G401.6 (cell line): ENCODE measurements around the gene FOXC1.
A peak's percentile ranks its signal among the peaks of the same experiment; 100 is the strongest.

Source experiments
- FAIRE-seq: peaks from 2 replicates; lab custom pipeline; 2012; peaks lifted over from hg19 to GRCh38; lab: Jason Lieb, UNC

FOXC1 gene

DNA sequence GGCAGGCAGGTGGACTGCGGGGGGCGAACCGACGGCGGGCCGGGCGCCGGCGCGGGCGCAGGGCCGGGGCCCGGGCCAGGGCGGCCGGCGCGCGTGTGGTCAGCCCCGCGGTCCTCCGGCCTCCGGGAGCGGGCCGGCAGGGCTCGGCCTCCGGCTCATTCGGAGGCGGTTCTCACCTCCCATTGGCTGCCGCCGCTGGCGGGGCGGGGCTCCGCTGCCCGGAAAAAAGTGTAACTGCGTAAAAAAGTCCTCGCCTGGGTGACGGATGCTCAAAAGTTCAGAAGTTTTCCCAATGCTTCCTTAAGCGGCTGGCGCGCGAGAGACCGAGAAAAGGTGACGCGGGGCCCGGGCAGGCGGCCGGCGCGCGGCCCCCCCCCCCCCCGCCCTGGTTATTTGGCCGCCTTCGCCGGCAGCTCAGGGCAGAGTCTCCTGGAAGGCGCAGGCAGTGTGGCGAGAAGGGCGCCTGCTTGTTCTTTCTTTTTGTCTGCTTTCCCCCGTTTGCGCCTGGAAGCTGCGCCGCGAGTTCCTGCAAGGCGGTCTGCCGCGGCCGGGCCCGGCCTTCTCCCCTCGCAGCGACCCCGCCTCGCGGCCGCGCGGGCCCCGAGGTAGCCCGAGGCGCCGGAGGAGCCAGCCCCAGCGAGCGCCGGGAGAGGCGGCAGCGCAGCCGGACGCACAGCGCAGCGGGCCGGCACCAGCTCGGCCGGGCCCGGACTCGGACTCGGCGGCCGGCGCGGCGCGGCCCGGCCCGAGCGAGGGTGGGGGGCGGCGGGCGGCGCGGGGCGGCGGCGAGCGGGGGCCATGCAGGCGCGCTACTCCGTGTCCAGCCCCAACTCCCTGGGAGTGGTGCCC, at the start of gene FOXC1:
FOXC1 (plus strand) TSS at position 268 of the 849 bp plus-strand sequence; CDS start at position 799, 531 bp downstream.
- FAIRE-seq = peak; percentile 36

- FAIRE-seq = no peak
Measured at GRCh38 chr6:1560281-1561058, 49.2 kb upstream of the FOXC1 start.

DNA sequence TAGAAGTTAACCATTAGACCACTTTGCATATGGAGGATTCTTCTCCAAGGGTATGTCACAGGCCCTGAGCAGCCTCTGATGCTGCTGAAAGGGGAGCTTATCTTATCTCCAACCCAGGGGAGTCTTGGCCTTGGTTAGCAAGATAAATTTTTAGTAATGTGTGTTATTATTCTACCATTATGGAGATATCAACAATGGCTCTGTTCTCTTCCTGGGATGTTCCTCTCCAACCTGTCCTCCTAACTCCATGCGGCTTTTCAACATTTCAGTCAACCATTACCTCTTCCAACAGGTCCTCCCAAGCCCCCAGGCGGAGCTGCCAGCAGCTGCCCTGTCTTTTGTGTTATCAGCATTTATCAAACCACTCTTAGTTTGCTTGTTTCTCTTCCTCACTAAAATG, 48.4 kb upstream of the FOXC1 start:
- no peak for FAIRE-seq

GRCh38 chr6:1562171-1562955, 47.4 kb upstream of the FOXC1 start:
- FAIRE-seq = no peak

- FAIRE-seq = no peak
Measured at GRCh38 chr6:1569377-1569776, 40.3 kb upstream of the FOXC1 start.

DNA sequence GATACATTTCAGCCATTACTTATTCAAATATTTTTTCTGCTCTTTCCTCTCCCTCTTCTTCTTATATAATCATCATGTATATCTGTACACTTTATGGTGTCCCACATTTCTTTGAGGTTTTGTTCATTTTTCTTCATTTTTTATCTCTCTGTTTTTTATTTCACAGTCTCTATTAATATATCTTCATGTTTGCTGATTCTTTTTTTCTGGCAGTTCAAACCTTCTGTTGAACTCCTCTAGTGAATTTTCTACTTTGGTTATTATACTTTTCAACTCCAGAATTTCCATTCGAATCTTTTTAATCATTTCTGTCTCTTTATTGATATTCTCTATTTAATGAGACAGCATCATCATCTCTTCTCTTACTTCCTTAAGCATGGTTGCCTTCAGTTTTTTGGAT, 38.9 kb upstream of the FOXC1 start:
- no peak for FAIRE-seq

- FAIRE-seq = no peak
Measured at GRCh38 chr6:1572892-1573291, 36.8 kb upstream of the FOXC1 start.

GRCh38 chr6:1574083-1574761, 35.5 kb upstream of the FOXC1 start:
- no peak for FAIRE-seq

- no peak for FAIRE-seq
Measured at GRCh38 chr6:1574890-1575209, 34.9 kb upstream of the FOXC1 start.

DNA sequence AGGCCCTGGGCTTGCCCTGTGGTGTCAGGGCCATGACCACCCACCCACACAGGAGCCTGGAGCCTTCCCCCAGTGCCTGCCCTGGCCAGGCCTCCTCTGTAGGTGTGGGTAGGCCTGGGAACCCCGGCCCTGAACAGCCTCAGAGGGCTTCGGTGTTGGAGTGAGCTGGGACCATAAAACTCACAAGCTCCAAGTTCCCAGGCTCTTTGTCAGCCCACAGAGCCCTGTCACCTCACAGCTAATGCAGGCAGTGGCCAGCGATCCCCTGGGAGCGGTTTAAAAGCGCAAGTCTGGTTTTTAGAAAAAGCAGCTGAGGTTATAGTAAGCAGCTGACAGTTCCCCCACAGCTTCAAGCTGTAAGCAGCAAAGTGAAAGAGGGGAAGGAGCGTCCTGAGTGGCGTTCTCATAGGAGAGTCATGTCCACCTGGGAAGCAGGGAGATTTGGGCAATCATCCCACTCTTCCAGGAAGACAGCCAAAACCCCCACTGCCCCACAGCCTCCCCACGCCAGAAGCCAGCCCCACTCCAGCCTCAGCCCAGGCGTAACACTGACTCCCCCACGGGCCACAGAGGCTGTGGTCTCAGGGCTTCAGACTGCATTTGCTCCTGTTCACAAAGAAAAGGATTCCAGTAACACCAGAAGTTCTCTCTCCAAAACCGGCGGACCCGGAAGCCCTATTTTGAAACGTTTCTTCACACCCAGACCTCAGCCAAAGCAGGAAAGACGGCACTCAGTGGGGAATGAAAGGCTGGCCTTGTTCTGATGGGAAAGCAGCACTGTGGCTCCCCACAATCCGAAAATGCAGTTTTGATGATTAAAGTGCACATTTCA, 34.3 kb upstream of the FOXC1 start:
- no peak for FAIRE-seq

- FAIRE-seq = no peak
Measured at GRCh38 chr6:1576166-1576565, 33.5 kb upstream of the FOXC1 start.

DNA sequence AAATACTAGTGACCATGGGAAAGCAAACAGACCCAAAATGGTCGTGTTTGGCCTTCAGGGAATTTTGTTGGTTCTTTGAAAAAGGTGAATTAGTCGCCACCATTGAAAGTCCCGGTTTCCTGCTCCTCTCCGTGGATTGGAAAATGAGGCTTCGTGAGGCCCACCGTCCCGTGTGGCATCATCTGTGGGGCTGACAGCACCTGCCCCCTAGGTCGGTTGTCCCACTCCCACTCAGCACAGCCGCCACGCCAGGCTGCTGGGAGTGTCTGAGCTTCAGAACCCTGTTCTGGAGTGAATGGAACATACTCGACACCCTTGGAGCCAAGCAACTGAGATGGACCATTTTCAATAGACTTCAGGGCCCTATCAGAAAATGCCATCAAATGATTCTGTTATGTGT, 33.0 kb upstream of the FOXC1 start:
- no peak for FAIRE-seq

DNA sequence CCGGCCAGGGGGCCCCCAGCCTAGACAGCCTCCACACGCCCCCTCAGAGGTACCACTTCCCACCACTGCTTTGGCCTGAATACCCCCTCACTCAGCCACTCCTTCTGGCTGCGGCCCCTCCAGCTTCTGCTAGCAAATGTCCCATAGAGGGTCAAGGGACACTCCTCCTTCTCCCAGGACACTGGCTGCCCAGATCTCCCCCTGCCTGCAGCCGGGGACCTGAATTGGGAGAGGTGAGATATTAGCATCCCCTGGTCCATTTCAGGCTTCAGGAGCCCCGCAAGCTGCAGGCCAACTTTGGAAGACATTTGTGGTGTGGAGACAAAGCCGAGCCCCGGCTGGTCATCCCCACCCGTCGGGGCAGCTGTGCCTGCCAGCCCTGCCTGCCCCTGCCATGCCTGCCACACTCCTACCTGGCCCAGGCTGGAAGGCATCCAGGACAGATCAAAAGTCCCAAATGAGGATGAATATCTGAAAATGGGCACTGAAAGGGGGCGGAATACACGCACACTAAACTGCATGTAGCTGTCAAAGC, 32.5 kb upstream of the FOXC1 start:
- FAIRE-seq = no peak

GRCh38 chr6:1577896-1578745, 31.6 kb upstream of the FOXC1 start:
- FAIRE-seq = no peak

DNA sequence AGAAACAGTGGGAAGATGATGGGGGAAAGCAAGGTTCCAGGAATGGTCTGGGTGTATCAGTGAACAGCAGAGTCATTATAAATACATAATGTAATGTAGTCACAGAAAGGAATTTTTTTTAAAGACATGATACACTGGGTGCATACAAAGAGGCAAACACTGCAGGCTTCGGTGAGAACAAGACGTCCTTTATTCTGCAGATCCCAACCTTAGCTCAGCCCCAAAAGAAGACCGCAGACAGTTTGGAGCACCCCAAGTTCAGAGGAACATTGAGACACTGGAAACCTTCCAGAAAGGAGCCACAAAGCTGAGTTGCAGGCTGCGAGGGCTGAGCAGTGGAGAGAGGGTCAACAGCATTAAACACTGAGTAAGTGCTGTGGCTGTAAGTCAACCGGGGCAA, 30.6 kb upstream of the FOXC1 start:
- FAIRE-seq = no peak

GRCh38 chr6:1580109-1580508, 29.6 kb upstream of the FOXC1 start:
- FAIRE-seq = no peak

DNA sequence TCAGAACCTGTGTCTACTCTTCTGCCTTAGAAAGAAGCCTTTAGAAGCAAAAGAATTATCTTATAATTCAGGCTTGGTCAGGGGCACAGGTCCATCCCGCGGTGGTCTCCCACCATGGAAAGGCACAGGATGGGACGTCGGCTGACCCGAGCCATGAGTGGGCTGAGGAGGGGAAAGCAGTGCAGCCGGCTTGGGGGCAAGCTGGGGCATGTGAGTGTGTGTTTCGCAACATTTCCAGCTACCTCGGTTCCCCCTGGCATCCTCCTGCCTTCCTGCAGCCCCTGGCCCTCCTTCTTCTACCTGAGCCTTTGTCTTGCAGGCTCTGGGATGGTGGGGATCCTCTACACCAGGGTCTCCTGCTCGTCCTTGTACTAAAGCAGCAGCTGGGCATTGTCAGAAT, 29.1 kb upstream of the FOXC1 start:
- FAIRE-seq = no peak

DNA sequence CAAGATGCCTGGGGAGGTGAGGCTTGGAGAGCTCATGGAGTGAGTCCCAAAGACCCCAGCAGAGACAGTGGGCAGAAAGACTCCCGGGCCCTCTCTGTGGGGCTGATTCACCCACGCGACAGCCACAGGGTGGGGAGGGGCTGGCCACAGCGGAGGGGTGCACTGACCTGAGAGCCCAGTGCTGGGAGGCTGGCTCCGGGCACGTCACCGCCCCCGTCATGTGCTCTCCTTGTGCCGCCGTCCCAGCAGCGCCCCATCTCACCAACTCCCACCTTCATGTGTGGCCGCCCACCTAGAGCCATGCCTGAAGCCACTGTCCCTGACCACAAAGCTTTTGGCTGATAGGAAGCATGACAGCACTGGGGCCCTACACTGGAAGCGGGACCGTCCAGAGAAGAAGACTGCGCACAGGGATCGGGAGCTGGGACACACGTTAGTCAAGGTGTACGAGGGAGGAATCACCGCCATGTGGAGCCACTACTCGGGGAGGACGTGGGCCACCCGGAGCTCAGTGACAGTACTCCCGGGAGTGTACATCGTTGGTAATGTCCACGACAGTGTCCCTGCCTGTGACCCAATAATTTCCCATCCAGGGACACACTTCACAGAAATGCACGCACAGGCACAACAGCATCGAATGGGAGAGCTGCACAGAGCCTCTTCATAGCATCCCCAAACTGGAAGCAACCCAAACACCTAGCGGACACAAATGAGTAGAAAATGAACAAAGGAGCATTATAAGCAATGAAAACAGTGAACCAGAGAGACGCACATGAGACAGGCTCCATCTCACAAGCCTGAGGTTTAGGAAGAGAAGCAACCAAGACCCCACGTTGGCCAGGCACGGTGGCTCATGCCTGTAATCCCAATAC, 28.4 kb upstream of the FOXC1 start:
- FAIRE-seq = no peak

DNA sequence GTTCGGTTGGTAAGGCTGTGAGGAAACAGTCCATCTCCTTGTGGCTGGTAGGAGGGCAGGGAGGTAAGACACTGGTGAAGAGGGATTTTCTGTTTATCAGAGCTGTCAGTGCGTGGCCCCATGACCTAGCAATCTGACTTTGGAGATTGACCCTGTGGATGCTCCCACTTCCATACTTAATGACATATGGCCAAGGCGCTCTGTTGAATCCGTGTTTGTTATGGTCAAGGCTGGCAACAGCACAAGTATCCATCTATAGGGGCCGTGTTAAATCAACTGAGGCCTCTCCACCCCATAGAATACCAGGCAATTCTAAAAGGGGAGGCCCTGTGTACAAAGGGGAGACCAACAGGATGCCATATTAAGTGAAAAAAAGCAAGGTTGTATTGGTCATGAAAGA, 25.6 kb upstream of the FOXC1 start:
- FAIRE-seq = no peak
